ENCODE results near the gene PDE4D. TPM values are rescaled to one million over a fixed set of nuclear protein-coding genes. Genes with fewer than 3 reads are reported as not detected.

PDE4D gene
- total RNA-seq, 1 experiment from 2014 or later = 11.6 TPM

GRCh38 chr5:59423021-59423420 is 470.5 kb downstream of the PDE4D start:
- H3K4me1 Mint-ChIP-seq (ENCODE audit: low read depth, unreplicated experiment) = no peaks in the 10 kb centered on the region

GRCh38 chr5:59421986-59422941 is 471.3 kb downstream of the PDE4D start:
- Mint-ChIP-seq H3K4me1 (ENCODE audit: low read depth, unreplicated experiment) (no peaks in the 10 kb centered on the region), H3K27ac (ENCODE audit: unreplicated experiment) (no peak overlapping the region), H3K9me3 (ENCODE audit: low read depth, unreplicated experiment) (no peaks in the 10 kb centered on the region), H3K4me3 (ENCODE audit: low read depth, unreplicated experiment) (no peak overlapping the region), H3K36me3 (ENCODE audit: insufficient read depth, unreplicated experiment) (no peaks in the 10 kb centered on the region), H3K27me3 (ENCODE audit: unreplicated experiment) (no peaks in the 10 kb centered on the region)
- TF ChIP-seq, protein P1, sequence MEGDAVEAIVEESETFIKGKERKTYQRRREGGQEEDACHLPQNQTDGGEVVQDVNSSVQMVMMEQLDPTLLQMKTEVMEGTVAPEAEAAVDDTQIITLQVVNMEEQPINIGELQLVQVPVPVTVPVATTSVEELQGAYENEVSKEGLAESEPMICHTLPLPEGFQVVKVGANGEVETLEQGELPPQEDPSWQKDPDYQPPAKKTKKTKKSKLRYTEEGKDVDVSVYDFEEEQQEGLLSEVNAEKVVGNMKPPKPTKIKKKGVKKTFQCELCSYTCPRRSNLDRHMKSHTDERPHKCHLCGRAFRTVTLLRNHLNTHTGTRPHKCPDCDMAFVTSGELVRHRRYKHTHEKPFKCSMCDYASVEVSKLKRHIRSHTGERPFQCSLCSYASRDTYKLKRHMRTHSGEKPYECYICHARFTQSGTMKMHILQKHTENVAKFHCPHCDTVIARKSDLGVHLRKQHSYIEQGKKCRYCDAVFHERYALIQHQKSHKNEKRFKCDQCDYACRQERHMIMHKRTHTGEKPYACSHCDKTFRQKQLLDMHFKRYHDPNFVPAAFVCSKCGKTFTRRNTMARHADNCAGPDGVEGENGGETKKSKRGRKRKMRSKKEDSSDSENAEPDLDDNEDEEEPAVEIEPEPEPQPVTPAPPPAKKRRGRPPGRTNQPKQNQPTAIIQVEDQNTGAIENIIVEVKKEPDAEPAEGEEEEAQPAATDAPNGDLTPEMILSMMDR (IDR thresholded peaks at IDR 0.05; ENCODE audit: unreplicated experiment) = no peak
- DNase-seq = no peak
- intact Hi-C loops (cut with micrococcal nuclease; ENCODE audit: unreplicated experiment) = no loop called here
- BruUV-seq (replicated peaks) = no TSS peak
- CTCF ChIA-PET = no interaction called here

More at GRCh38 chr5:59423021-59423420, 470.5 kb downstream of the PDE4D start:
- no peak for DNase-seq
- no peaks in the 10 kb centered on the region for H3K36me3 Mint-ChIP-seq (ENCODE audit: insufficient read depth, unreplicated experiment)
- H3K27me3 Mint-ChIP-seq (ENCODE audit: unreplicated experiment) = no peaks in the 10 kb centered on the region
- no peaks in the 10 kb centered on the region for H3K9me3 Mint-ChIP-seq (ENCODE audit: low read depth, unreplicated experiment)
- intact Hi-C loops (cut with micrococcal nuclease; ENCODE audit: unreplicated experiment) = no loop called here
- H3K27ac Mint-ChIP-seq (ENCODE audit: unreplicated experiment) = no peak overlapping the region
- no peak overlapping the region for H3K4me3 Mint-ChIP-seq (ENCODE audit: low read depth, unreplicated experiment)
- CTCF ChIA-PET = no interaction called here
- BruUV-seq (replicated peaks) = no TSS peak
- TF ChIP-seq, protein P1 (IDR thresholded peaks at IDR 0.05; ENCODE audit: unreplicated experiment) = no peak

GRCh38 chr5:59420596-59420995 is 472.9 kb downstream of the PDE4D start:
- H3K4me1 Mint-ChIP-seq (ENCODE audit: low read depth, unreplicated experiment) = no peaks in the 10 kb centered on the region
- TF ChIP-seq, protein P1 (IDR thresholded peaks at IDR 0.05; ENCODE audit: unreplicated experiment) = no peak
- no TSS peak for BruUV-seq (replicated peaks)
- H3K27ac Mint-ChIP-seq (ENCODE audit: unreplicated experiment) = no peak overlapping the region
- H3K36me3 Mint-ChIP-seq (ENCODE audit: insufficient read depth, unreplicated experiment) = no peaks in the 10 kb centered on the region
- no peak for DNase-seq
- H3K9me3 Mint-ChIP-seq (ENCODE audit: low read depth, unreplicated experiment) = no peaks in the 10 kb centered on the region
- no peaks in the 10 kb centered on the region for H3K27me3 Mint-ChIP-seq (ENCODE audit: unreplicated experiment)
- intact Hi-C loops (cut with micrococcal nuclease; ENCODE audit: unreplicated experiment) = no loop called here
- H3K4me3 Mint-ChIP-seq (ENCODE audit: low read depth, unreplicated experiment) = no peak overlapping the region
- CTCF ChIA-PET = no interaction called here

DNA sequence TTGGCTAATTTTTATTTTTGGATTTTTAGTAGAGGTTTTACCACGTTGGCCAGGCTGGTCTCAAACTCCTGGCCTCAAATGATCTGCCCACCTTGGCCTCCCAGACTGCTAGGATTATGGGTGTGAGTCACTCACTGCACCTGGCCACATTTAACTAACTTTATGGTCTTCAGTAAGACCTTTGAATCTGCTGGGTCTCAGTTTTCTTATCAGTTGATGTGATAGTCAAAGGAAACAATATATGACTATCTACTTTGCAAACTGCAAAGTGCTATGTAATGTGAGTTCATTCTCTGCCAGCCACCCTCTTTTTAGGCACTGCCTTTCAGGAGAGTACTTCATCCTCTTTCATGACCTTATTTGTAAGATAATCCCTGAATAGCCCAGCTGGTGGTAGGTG is 474.7 kb downstream of the PDE4D start:
- CTCF ChIA-PET = no interaction called here
- TF ChIP-seq, protein P1 (IDR thresholded peaks at IDR 0.05; ENCODE audit: unreplicated experiment) = no peak
- Mint-ChIP-seq H3K27ac (ENCODE audit: unreplicated experiment) (no peak overlapping the region), H3K27me3 (ENCODE audit: unreplicated experiment) (no peaks in the 10 kb centered on the region), H3K36me3 (ENCODE audit: insufficient read depth, unreplicated experiment) (no peaks in the 10 kb centered on the region), H3K4me1 (ENCODE audit: low read depth, unreplicated experiment) (no peaks in the 10 kb centered on the region), H3K9me3 (ENCODE audit: low read depth, unreplicated experiment) (no peaks in the 10 kb centered on the region), H3K4me3 (ENCODE audit: low read depth, unreplicated experiment) (no peak overlapping the region)
- intact Hi-C loops (cut with micrococcal nuclease; ENCODE audit: unreplicated experiment) = no loop called here
- no TSS peak for BruUV-seq (replicated peaks)
- DNase-seq = no peak

All from Calu3 (cell line).